HCT116 (cell line): ENCODE measurements around the gene PRORP. TPM values are rescaled to one million over a fixed set of nuclear protein-coding genes. Genes with fewer than 3 reads are reported as not detected.

Source experiments
- ATAC-seq: fragments of 200-7000 bp; cut with Tn5 transposase; 2 replicates; pipeline ENCODE4 v1.9.1; 2020; ENCODE audit warnings: mild to moderate bottlenecking, moderate library complexity
- BruUV-seq: library from RNA; stranded (reverse); fragments of 400-500 nt; replicated peaks from 2 replicates; lab custom pipeline; 2021; lab: Mats Ljungman, UMichigan
- CTCF ChIA-PET: fragments of 300-600 bp; sonication (Branson Sonifier 250); formaldehyde crosslinking; loops from one replicate; lab custom pipeline; 2021; ENCODE audit warnings: antibody characterized with exemption; lab: Charles Lee
- POLR2A ChIA-PET: fragments of 300-600, 350-600 bp; sonication (Branson Sonifier 250); formaldehyde crosslinking; loops from one replicate; lab custom pipeline; 2021; ENCODE audit warnings: antibody characterized with exemption; lab: Charles Lee
- RAD21 ChIA-PET, 2 experiments: fragments of 300-600 bp; sonication (Branson Sonifier 250); formaldehyde crosslinking; loops; one replicate each; lab custom pipeline; 2023; ENCODE audit warnings: low total read pairs in 2 of 2; ENCODE audit not compliant: uncharacterized antibody in 2 of 2, unreplicated experiment in 2 of 2, low non-redundant PET in 1 of 2; lab: Charles Lee
- DNase-seq: peaks from one replicate; pipeline ENCODE4 v3.0.0-alpha.2; 2010; ENCODE audit warnings: low read depth, low spot score
- H2AFZ ChIP-seq: fragments of 200-600 bp; shearing (Covaris generic), sonication (generic); 2 replicates; pipeline ENCODE4 v1.6.1; 2017; ENCODE audit warnings: low read depth, mixed run types, mixed read lengths, antibody characterized with exemption, low read length; ENCODE audit not compliant: poor library complexity, severe bottlenecking
- H3K27ac ChIP-seq: 2 replicates; pipeline ENCODE4 v1.5.1; 2012; ENCODE audit warnings: low read depth, low read length
- H3K27me3 ChIP-seq: fragments of 200-600 bp; sonication (generic); 2 replicates; pipeline ENCODE4 v1.6.1; 2016; ENCODE audit warnings: mixed run types, low read length, mixed read lengths; ENCODE audit not compliant: insufficient read depth
- H3K36me3 ChIP-seq, 2 experiments: fragments of 200-500 bp in 1 of 2; fragments of 200-600 bp in 1 of 2; sonication (Bioruptor generic) in 1 of 2; sonication (generic) in 1 of 2; 2 replicates each; pipeline versions ENCODE4 v1.5.1 to v1.6.1; 2014 to 2016; ENCODE audit warnings: low read length in 2 of 2, inconsistent platforms in 1 of 2, mixed read lengths in 1 of 2, mixed run types in 1 of 2; ENCODE audit not compliant: insufficient read depth in 2 of 2, control insufficient read depth in 1 of 2
- H3K4me1 ChIP-seq, 2 experiments: fragments of 200-600 bp in 1 of 2; sonication (generic) in 1 of 2; 2 replicates each; pipeline versions ENCODE4 v1.5.1 to v1.6.1; 2012 to 2017; ENCODE audit warnings: low read length in 2 of 2, inconsistent platforms in 1 of 2, mild to moderate bottlenecking in 1 of 2, mixed read lengths in 1 of 2, mixed run types in 1 of 2, moderate library complexity in 1 of 2; ENCODE audit not compliant: insufficient read depth in 2 of 2, control insufficient read depth in 1 of 2
- H3K4me2 ChIP-seq: fragments of 200-600 bp; sonication (generic); 2 replicates; pipeline ENCODE4 v1.6.1; 2017; ENCODE audit warnings: mixed run types, low read length, mixed read lengths
- H3K4me3 ChIP-seq, 2 experiments: fragments of 200-600 bp in 1 of 2; sonication (generic) in 1 of 2; replicated peaks in 1 of 2; 2 replicates each; pipeline ENCODE4 v1.5.1; 2011 to 2016; ENCODE audit warnings: low read length in 2 of 2, control low read depth in 1 of 2, low read depth in 1 of 2, mild to moderate bottlenecking in 1 of 2, mixed read lengths in 1 of 2, mixed run types in 1 of 2
- H3K79me2 ChIP-seq: fragments of 200-600 bp; sonication (generic); 2 replicates; pipeline ENCODE4 v1.6.1; 2017; ENCODE audit warnings: mild to moderate bottlenecking, mixed run types, low read length, moderate library complexity, mixed read lengths; ENCODE audit not compliant: insufficient read depth
- H3K9ac ChIP-seq: fragments of 200-600 bp; sonication (generic); 2 replicates; pipeline ENCODE4 v1.6.1; 2016; ENCODE audit warnings: low read length, mixed read lengths
- H3K9me2 ChIP-seq: fragments of 200-600 bp; sonication (generic), shearing (Covaris generic); 2 replicates; pipeline ENCODE4 v1.6.1; 2017; ENCODE audit warnings: mixed run types, mild to moderate bottlenecking, moderate library complexity; ENCODE audit not compliant: insufficient read depth
- H3K9me3 ChIP-seq, 2 experiments: fragments of 200-500 bp in 1 of 2; fragments of 200-600 bp in 1 of 2; sonication (Bioruptor generic) in 1 of 2; sonication (generic) in 1 of 2; 2 replicates each; pipeline ENCODE4 v1.6.1; 2014 to 2017; ENCODE audit warnings: low read length in 2 of 2, mixed read lengths in 2 of 2, inconsistent platforms in 1 of 2, low read depth in 1 of 2, mild to moderate bottlenecking in 1 of 2, mixed run types in 1 of 2, moderate library complexity in 1 of 2; ENCODE audit not compliant: control insufficient read depth in 1 of 2, insufficient read depth in 1 of 2
- H4K20me1 ChIP-seq: fragments of 200-600 bp; sonication (generic), shearing (Covaris generic); 2 replicates; pipeline ENCODE4 v1.6.1; 2017; ENCODE audit warnings: mixed run types, mild to moderate bottlenecking, moderate library complexity; ENCODE audit not compliant: insufficient read depth
- ATF3 ChIP-seq: IDR thresholded peaks from 2 replicates; pipeline ENCODE4 v1.6.1; 2012
- CEBPB ChIP-seq: IDR thresholded peaks from 2 replicates; pipeline ENCODE4 v1.6.1; 2012; ENCODE audit warnings: low read depth
- EGR1 ChIP-seq: IDR thresholded peaks from 2 replicates; pipeline ENCODE4 v1.6.1; 2012; ENCODE audit warnings: low read depth
- ELF1 ChIP-seq: IDR thresholded peaks from 2 replicates; pipeline ENCODE4 v1.6.1; 2012; ENCODE audit warnings: low read depth, borderline replicate concordance
- EZH2 ChIP-seq: fragments of 200-600 bp; sonication (generic); IDR thresholded peaks from 2 replicates; pipeline ENCODE4 v1.6.1; 2017; ENCODE audit warnings: antibody characterized with exemption, mixed run types
- JUND ChIP-seq: IDR thresholded peaks from 2 replicates; pipeline ENCODE4 v1.6.1; 2012
- RAD21 ChIP-seq: IDR thresholded peaks from 2 replicates; pipeline ENCODE4 v1.6.1; 2012; ENCODE audit warnings: low read depth, mild to moderate bottlenecking
- SRF ChIP-seq: IDR thresholded peaks from 2 replicates; pipeline ENCODE4 v1.6.1; 2012; ENCODE audit warnings: low read depth
- ZBTB33 ChIP-seq: IDR thresholded peaks from 2 replicates; pipeline ENCODE4 v1.6.1; 2011; ENCODE audit warnings: mild to moderate bottlenecking, low read length, moderate library complexity; ENCODE audit not compliant: insufficient replicate concordance; ENCODE audit errors: extremely low read depth
- intact Hi-C: fragments of 100-400 bp; cut with micrococcal nuclease; formaldehyde crosslinking; loops from 2 replicates; pipeline ENCODE4 v1.10.0; 2022
- total RNA-seq: library from RNA; stranded (reverse); gene quantifications from one replicate; pipeline ENCODE4 v1.2.1, GENCODE V29; 2021; ENCODE audit not compliant: unreplicated experiment
- TF ChIP-seq, protein P1 (sequence below): IDR thresholded peaks from 2 replicates; pipeline ENCODE4 v1.6.1; 2012; ENCODE audit warnings: low read depth

Gene PRORP
- total RNA-seq, 1 experiment from 2014 or later: 28.0 TPM

DNA sequence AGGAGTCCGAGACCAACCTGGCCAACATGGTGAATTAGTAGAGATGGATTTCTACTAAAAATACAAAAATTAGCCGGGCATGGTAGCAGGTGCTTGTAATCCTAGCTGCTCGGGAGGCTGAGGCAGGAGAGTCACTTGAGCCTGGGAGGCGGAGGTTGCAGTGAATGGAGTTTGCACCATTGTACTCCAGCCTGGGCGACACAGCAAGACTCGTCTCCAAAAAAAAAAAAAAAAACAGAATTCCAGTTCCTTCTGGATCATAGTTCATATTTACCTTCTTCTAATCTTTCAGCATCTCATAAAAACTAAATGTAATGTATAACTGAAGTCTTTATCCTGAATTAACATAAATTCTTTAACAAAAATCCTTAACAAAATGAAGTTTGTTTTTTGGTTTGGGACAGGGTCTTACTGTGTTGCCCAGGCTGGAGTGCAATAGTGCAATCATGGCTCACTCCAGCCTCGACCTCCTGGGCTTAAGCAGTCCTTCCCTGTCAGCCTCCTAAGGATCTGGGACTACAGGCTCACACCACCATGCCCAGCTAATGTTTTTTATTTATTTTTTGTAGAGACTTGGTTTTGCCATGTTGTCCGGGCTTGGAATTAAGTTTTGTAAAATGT, 38.7 kb upstream of the PRORP start:
- H3K9me3 ChIP-seq: no peaks in the 10 kb centered on the region
- H3K79me2 ChIP-seq: no peaks in the 10 kb centered on the region
- DNase-seq (no peak), ATAC-seq (no peak)
- no peak overlapping the region for H3K4me2 ChIP-seq
- H3K27ac ChIP-seq: no peak overlapping the region
- peaks cover 2 to 4% of the 10 kb centered on the region in 2 experiments; a peak in 2 of 4 replicates for H3K36me3 ChIP-seq
- ChIA-PET POLR2A (interaction anchor here (0.7 kb wide), 1 partner anchor 22 kb away, joined by 4 read pairs; no protein-coding TSS in a partner anchor), CTCF (no interaction called here), RAD21 (no interaction called here)
- H3K9ac ChIP-seq: no peak overlapping the region
- intact Hi-C loops: no loop called here
- no peaks in the 10 kb centered on the region for H3K27me3 ChIP-seq
- H3K4me3 ChIP-seq: no peak overlapping the region
- no TSS peak for BruUV-seq
- TF ChIP-seq RAD21 (no peak), EZH2 (no peak), ELF1 (no peak), CEBPB (no peak), ATF3 (no peak), JUND (no peak), ZBTB33 (no peak), EGR1 (no peak), SRF (no peak)
- TF ChIP-seq, protein P1, sequence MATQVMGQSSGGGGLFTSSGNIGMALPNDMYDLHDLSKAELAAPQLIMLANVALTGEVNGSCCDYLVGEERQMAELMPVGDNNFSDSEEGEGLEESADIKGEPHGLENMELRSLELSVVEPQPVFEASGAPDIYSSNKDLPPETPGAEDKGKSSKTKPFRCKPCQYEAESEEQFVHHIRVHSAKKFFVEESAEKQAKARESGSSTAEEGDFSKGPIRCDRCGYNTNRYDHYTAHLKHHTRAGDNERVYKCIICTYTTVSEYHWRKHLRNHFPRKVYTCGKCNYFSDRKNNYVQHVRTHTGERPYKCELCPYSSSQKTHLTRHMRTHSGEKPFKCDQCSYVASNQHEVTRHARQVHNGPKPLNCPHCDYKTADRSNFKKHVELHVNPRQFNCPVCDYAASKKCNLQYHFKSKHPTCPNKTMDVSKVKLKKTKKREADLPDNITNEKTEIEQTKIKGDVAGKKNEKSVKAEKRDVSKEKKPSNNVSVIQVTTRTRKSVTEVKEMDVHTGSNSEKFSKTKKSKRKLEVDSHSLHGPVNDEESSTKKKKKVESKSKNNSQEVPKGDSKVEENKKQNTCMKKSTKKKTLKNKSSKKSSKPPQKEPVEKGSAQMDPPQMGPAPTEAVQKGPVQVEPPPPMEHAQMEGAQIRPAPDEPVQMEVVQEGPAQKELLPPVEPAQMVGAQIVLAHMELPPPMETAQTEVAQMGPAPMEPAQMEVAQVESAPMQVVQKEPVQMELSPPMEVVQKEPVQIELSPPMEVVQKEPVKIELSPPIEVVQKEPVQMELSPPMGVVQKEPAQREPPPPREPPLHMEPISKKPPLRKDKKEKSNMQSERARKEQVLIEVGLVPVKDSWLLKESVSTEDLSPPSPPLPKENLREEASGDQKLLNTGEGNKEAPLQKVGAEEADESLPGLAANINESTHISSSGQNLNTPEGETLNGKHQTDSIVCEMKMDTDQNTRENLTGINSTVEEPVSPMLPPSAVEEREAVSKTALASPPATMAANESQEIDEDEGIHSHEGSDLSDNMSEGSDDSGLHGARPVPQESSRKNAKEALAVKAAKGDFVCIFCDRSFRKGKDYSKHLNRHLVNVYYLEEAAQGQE: no peak
- no peak overlapping the region for H2AFZ ChIP-seq
- no peaks in the 10 kb centered on the region for H3K9me2 ChIP-seq
- no peaks in the 10 kb centered on the region; a peak in 1 of 4 replicates for H3K4me1 ChIP-seq
- no peaks in the 10 kb centered on the region for H4K20me1 ChIP-seq
